Fibroblast of lung (primary cell): ENCODE measurements around the gene ZNF253. TPM values are rescaled to one million over a fixed set of nuclear protein-coding genes. Genes with fewer than 3 reads are reported as not detected.

Experiments
- DNase-seq, 2 donors: peaks; one replicate each; pipeline versions ENCODE4 v3.0.0 to v3.0.0-alpha.2; 2010; ENCODE audit warnings: low read depth in 2 of 2
- H2AFZ ChIP-seq: 2 replicates; pipeline ENCODE4 v1.5.1; 2012; ENCODE audit warnings: low read length, control low read depth, inconsistent platforms
- H3K27ac ChIP-seq: 2 replicates; pipeline ENCODE4 v1.5.1; 2011; ENCODE audit warnings: low read length, control low read depth; ENCODE audit not compliant: insufficient read depth
- H3K27me3 ChIP-seq: 2 replicates; pipeline ENCODE4 v1.5.1; 2011; ENCODE audit warnings: mild to moderate bottlenecking, low read length; ENCODE audit not compliant: control insufficient read depth, insufficient read depth
- H3K36me3 ChIP-seq: 2 replicates; pipeline ENCODE4 v1.5.1; 2011; ENCODE audit warnings: low read length; ENCODE audit not compliant: control insufficient read depth, insufficient read depth
- H3K4me1 ChIP-seq: 2 replicates; pipeline ENCODE4 v1.5.1; 2011; ENCODE audit warnings: low read length; ENCODE audit not compliant: control insufficient read depth, insufficient read depth; ENCODE audit errors: extremely low read depth
- H3K4me2 ChIP-seq: 2 replicates; pipeline ENCODE4 v1.5.1; 2011; ENCODE audit warnings: low read length, control low read depth; ENCODE audit not compliant: insufficient read depth; ENCODE audit errors: extremely low read depth
- H3K4me3 ChIP-seq, 4 experiments: fragments of 200-600 bp in 1 of 4; sonication (generic) in 1 of 4; replicated peaks in 1 of 4; 2 replicates each; pipeline ENCODE4 v1.5.1; 2011 to 2016; ENCODE audit warnings: low read length in 4 of 4, low read depth in 3 of 4, mild to moderate bottlenecking in 3 of 4, control low read depth in 2 of 4, inconsistent platforms in 1 of 4, mixed read lengths in 1 of 4; ENCODE audit not compliant: insufficient read depth in 1 of 4; ENCODE audit errors: control extremely low read depth in 1 of 4
- H3K79me2 ChIP-seq: 2 replicates; pipeline ENCODE4 v1.5.1; 2012; ENCODE audit warnings: mild to moderate bottlenecking, low read length, inconsistent platforms; ENCODE audit not compliant: control insufficient read depth, insufficient read depth
- H3K9ac ChIP-seq: 2 replicates; pipeline ENCODE4 v1.5.1; 2011; ENCODE audit warnings: mild to moderate bottlenecking, low read length, control low read depth; ENCODE audit not compliant: insufficient read depth
- H3K9me3 ChIP-seq: 2 replicates; pipeline ENCODE4 v1.5.1; 2012; ENCODE audit warnings: low read depth, low read length; ENCODE audit not compliant: control insufficient read depth, insufficient read depth
- H4K20me1 ChIP-seq: 2 replicates; pipeline ENCODE4 v1.5.1; 2011; ENCODE audit warnings: low read length; ENCODE audit not compliant: control insufficient read depth, insufficient read depth; ENCODE audit errors: extremely low read depth
- CTCF ChIP-seq, 2 donors: IDR thresholded peaks in 1 of 2; conservative IDR thresholded peaks in 1 of 2; 1 replicate in 1 of 2; 2 replicates in 1 of 2; pipeline ENCODE4 v1.5.1; 2011 to 2012; ENCODE audit warnings: low read length in 2 of 2, control low read depth in 1 of 2, inconsistent platforms in 1 of 2, low read depth in 1 of 2, mild to moderate bottlenecking in 1 of 2
- EZH2 ChIP-seq: IDR thresholded peaks from 2 replicates; pipeline ENCODE4 v1.5.1; 2012; ENCODE audit warnings: low read length, control low read depth, mild to moderate bottlenecking; ENCODE audit errors: missing control alignments
- polyA plus RNA-seq, 2 donors: library from polyadenylated mRNA; depleted of rRNA in 1 of 2; stranded (reverse) in 1 of 2; unstranded in 1 of 2; fragments of >200 nt; gene quantifications; 2 replicates each; pipeline ENCODE4 v1.2.1, GENCODE V29; 2011 to 2012; ENCODE audit warnings: missing spikeins in 1 of 2
- total RNA-seq: library from RNA; depleted of rRNA; stranded (reverse); fragments of >200 nt; gene quantifications from 2 replicates; pipeline ENCODE4 v1.2.1, GENCODE V29; 2014

Gene ZNF253
- total and polyA plus RNA-seq, 2 donors (not counting 1 experiment from before 2014, with no cell fraction given) = 3.2 to 5.6 TPM

GRCh38 chr19:19823916-19824315, 41.8 kb upstream of the ZNF253 start:
- Histone ChIP-seq H4K20me1 (no peaks in the 10 kb centered on the region), H2AFZ (no peak overlapping the region), H3K36me3 (no peaks in the 10 kb centered on the region), H3K27me3 (no peaks in the 10 kb centered on the region), H3K27ac (no peak overlapping the region), H3K4me2 (no peak overlapping the region), H3K9me3 (no peaks in the 10 kb centered on the region), H3K9ac (no peak overlapping the region), H3K4me1 (no peaks in the 10 kb centered on the region), H3K79me2 (peaks cover 7% of the 10 kb centered on the region), H3K4me3 (no peak overlapping the region)
- DNase-seq = no peak
- TF ChIP-seq CTCF (conservative IDR thresholded peaks at IDR 0.05 in 1 of 2, IDR thresholded peaks at IDR 0.05 in 1 of 2; ENCODE audit: low read depth in 1 of 2, low read length in 2 of 2) = no peak
- TF ChIP-seq EZH2 = no peak

- no peaks in the 10 kb centered on the region for H4K20me1 ChIP-seq
- no peak overlapping the region for H3K4me2 ChIP-seq
- H3K9me3 ChIP-seq = no peaks in the 10 kb centered on the region
- no peak overlapping the region for H3K9ac ChIP-seq
- no peak overlapping the region for H3K27ac ChIP-seq
- H3K79me2 ChIP-seq = no peaks in the 10 kb centered on the region
- no peak for DNase-seq
- no peaks in the 10 kb centered on the region for H3K4me1 ChIP-seq
- H3K27me3 ChIP-seq = no peaks in the 10 kb centered on the region
- H3K4me3 ChIP-seq = no peak overlapping the region
- no peak overlapping the region for H2AFZ ChIP-seq
- H3K36me3 ChIP-seq = no peaks in the 10 kb centered on the region
- TF ChIP-seq EZH2 = no peak
- no peak for TF ChIP-seq CTCF (conservative IDR thresholded peaks at IDR 0.05 in 1 of 2, IDR thresholded peaks at IDR 0.05 in 1 of 2; ENCODE audit: low read depth in 1 of 2, low read length in 2 of 2)
These were observed 38.8 kb upstream of the ZNF253 start for GRCh38 chr19:19826875-19827274.

- Histone ChIP-seq H3K9ac (no peak overlapping the region), H3K4me1 (no peaks in the 10 kb centered on the region), H3K4me2 (no peak overlapping the region), H3K27ac (no peak overlapping the region), H3K36me3 (no peaks in the 10 kb centered on the region), H3K27me3 (no peaks in the 10 kb centered on the region), H2AFZ (no peak overlapping the region), H3K79me2 (no peaks in the 10 kb centered on the region), H4K20me1 (no peaks in the 10 kb centered on the region), H3K4me3 (no peak overlapping the region), H3K9me3 (no peaks in the 10 kb centered on the region)
- no peak for TF ChIP-seq EZH2
- TF ChIP-seq CTCF (conservative IDR thresholded peaks at IDR 0.05 in 1 of 2, IDR thresholded peaks at IDR 0.05 in 1 of 2; ENCODE audit: low read depth in 1 of 2, low read length in 2 of 2) = no peak
- DNase-seq = no peak
These were observed 30.1 kb upstream of the ZNF253 start for GRCh38 chr19:19835560-19836038.
